Esophagus muscularis mucosa (tissue), 4 donors: ENCODE results near the gene CALHM2. TPM values are rescaled to one million over a fixed set of nuclear protein-coding genes. Genes with fewer than 3 reads are reported as not detected.
A peak's percentile ranks its signal among the peaks of the same experiment; 100 is the strongest.

Source experiments
- DNase-seq: peaks from one replicate; pipeline ENCODE4 v3.0.0-alpha.2; 2017; ENCODE audit errors: extremely low spot score
- H3K27ac ChIP-seq, 4 donors: fragments of 200-600 bp; sonication (generic); replicated peaks in 1 of 4; 1 replicate in 3 of 4; 2 replicates in 1 of 4; pipeline ENCODE4 v1.5.1; 2016 to 2019; ENCODE audit warnings: mild to moderate bottlenecking in 1 of 4
- H3K27me3 ChIP-seq, 4 donors: fragments of 200-600 bp; sonication (generic); one replicate each; pipeline versions ENCODE4 v1.5.1 to v1.6.0; 2016 to 2019
- H3K36me3 ChIP-seq, 4 donors: fragments of 200-600 bp; sonication (generic); one replicate each; pipeline ENCODE4 v1.5.1; 2016 to 2019
- H3K4me1 ChIP-seq, 4 donors: fragments of 200-600 bp; sonication (generic); one replicate each; pipeline ENCODE4 v1.5.1; 2016 to 2019
- H3K4me3 ChIP-seq, 4 donors: fragments of 200-600 bp; sonication (generic); 1 replicate in 2 of 4; 2 replicates in 2 of 4; pipeline ENCODE4 v1.5.1; 2016 to 2019; ENCODE audit warnings: mild to moderate bottlenecking in 4 of 4, moderate library complexity in 1 of 4
- H3K9me3 ChIP-seq, 4 donors: fragments of 200-600 bp; sonication (generic); 1 replicate in 3 of 4; 2 replicates in 1 of 4; pipeline ENCODE4 v1.5.1; 2016 to 2019
- EP300 ChIP-seq: sonication (generic); formaldehyde crosslinking; IDR thresholded peaks from one replicate; pipeline ENCODE4 v1.6.1; 2017; ENCODE audit warnings: antibody characterized with exemption
- POLR2A ChIP-seq: fragments of 450-650 bp; IDR thresholded peaks from one replicate; pipeline ENCODE4 v1.6.1; 2017; ENCODE audit warnings: antibody characterized with exemption, moderate library complexity, mild to moderate bottlenecking, low read depth
- POLR2AphosphoS5 ChIP-seq, 2 donors: sonication (generic); formaldehyde crosslinking; IDR thresholded peaks; one replicate each; pipeline ENCODE4 v1.6.1; 2017; ENCODE audit warnings: antibody characterized with exemption in 2 of 2
- WGBS: methylation state at CpG from one replicate; pipeline ENCODE4 v1.1.5; 2018; 5-methylcytosine and 5-hydroxymethylcytosine counted together
- intact Hi-C: fragments of 100-400 bp; cut with DNase I; formaldehyde crosslinking; loops from one replicate; pipeline ENCODE4 v1.15.1; 2023
- total RNA-seq, 4 donors: library from RNA; depleted of rRNA; stranded (reverse); fragments of >200 nt; gene quantifications; one replicate each; pipeline versions ENCODE4 v1.1.0 to v1.2.1, GENCODE V29; 2016
- TF ChIP-seq, protein P1 (sequence below), 3 experiments: fragments of 200-600 bp in 2 of 3; fragments of 450-650 bp in 1 of 3; sonication (generic) in 2 of 3; IDR thresholded peaks; one replicate each; pipeline ENCODE4 v1.5.1; 2017 to 2019; ENCODE audit warnings: antibody characterized with exemption in 3 of 3, mild to moderate bottlenecking in 2 of 3, moderate library complexity in 1 of 3

The CALHM2 gene
- total RNA-seq, 4 donors from 2014 or later, result 44.4 to 69.9 (median 62.8) TPM

DNA sequence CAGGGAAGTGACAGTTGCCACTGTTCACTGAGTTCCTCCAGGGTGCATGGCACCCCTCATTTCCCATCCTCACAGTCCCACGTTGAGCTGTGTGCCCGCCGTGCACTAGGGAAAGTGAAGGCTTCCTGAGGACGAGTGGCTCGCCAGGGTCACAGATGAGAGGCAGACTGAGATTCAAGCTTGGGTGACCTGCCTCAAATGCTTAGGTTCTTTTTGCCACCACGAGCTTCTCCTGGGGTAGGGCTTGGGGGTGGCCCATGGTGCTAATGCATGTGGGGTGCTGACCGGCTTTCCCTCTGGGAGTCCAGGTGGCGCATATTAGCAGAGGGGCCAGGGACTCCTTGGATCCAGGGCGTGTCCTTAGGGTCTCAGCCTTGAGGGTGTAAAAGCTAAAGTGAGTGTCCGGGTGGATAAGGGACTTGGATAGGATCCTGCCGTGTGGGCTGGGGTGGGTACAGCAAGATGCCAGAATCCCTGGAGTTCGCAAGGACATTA lies 1.9 kb downstream of the CALHM2 start:
- Histone ChIP-seq H3K9me3 (no peaks in the 10 kb centered on the region), H3K27me3 (no peaks in the 10 kb centered on the region), H3K36me3 (peaks cover 16 to 52% (median 49%) of the 10 kb centered on the region in 4 donors), H3K4me3 (peak overlapping the region; percentile 77 to 86 (median 80)), H3K4me1 (peaks cover 48 to 77% (median 75%) of the 10 kb centered on the region in 4 donors), H3K27ac (peak overlapping the region; percentile 86 to 91 (median 87))
- DNase-seq, result no peak
- no peak for TF ChIP-seq EP300
- TF ChIP-seq, protein P1, sequence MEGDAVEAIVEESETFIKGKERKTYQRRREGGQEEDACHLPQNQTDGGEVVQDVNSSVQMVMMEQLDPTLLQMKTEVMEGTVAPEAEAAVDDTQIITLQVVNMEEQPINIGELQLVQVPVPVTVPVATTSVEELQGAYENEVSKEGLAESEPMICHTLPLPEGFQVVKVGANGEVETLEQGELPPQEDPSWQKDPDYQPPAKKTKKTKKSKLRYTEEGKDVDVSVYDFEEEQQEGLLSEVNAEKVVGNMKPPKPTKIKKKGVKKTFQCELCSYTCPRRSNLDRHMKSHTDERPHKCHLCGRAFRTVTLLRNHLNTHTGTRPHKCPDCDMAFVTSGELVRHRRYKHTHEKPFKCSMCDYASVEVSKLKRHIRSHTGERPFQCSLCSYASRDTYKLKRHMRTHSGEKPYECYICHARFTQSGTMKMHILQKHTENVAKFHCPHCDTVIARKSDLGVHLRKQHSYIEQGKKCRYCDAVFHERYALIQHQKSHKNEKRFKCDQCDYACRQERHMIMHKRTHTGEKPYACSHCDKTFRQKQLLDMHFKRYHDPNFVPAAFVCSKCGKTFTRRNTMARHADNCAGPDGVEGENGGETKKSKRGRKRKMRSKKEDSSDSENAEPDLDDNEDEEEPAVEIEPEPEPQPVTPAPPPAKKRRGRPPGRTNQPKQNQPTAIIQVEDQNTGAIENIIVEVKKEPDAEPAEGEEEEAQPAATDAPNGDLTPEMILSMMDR (IDR thresholded peaks at IDR 0.05), result no peak
- no peak for TF ChIP-seq POLR2A
- TF ChIP-seq POLR2AphosphoS5 (IDR thresholded peaks at IDR 0.05), result no peak
- WGBS, result 79% methylated on average over 11 of the region's 12 CpGs
- intact Hi-C loops, result no loop called here

GRCh38 chr10:103449208-103450144 lies 2.7 kb downstream of the CALHM2 start:
- DNase-seq, result no peak
- Histone ChIP-seq H3K4me1 (peaks cover 56 to 85% (median 83%) of the 10 kb centered on the region in 4 donors), H3K36me3 (peaks cover 16 to 60% (median 57%) of the 10 kb centered on the region in 4 donors)

GRCh38 chr10:103448746-103449145 lies 3.4 kb downstream of the CALHM2 start:
- intact Hi-C loops, result no loop called here
- Histone ChIP-seq H3K27me3 (no peaks in the 10 kb centered on the region), H3K4me3 (peak overlapping the region; percentile 77 to 86 (median 80)), H3K36me3 (peaks cover 16 to 67% (median 64%) of the 10 kb centered on the region in 4 donors), H3K9me3 (no peaks in the 10 kb centered on the region), H3K4me1 (peaks cover 62 to 92% (median 90%) of the 10 kb centered on the region in 4 donors), H3K27ac (peak overlapping the region; percentile 86 to 91 (median 87))
- WGBS, result 26% methylated on average over 1 of the region's 1 CpG
- no peak for DNase-seq
- TF ChIP-seq POLR2A (peak; percentile 2), POLR2AphosphoS5 (IDR thresholded peaks at IDR 0.05) (peak; percentile 63 to 69)
- TF ChIP-seq, protein P1 (IDR thresholded peaks at IDR 0.05), result no peak

More at GRCh38 chr10:103449208-103450144, 2.7 kb downstream of the CALHM2 start:
- Histone ChIP-seq H3K9me3 (no peaks in the 10 kb centered on the region), H3K27ac (peak overlapping the region; percentile 86 to 91 (median 87)), H3K4me3 (peak overlapping the region; percentile 77 to 86 (median 80)), H3K27me3 (no peaks in the 10 kb centered on the region)
- TF ChIP-seq POLR2AphosphoS5 (IDR thresholded peaks at IDR 0.05) (no peak), POLR2A (no peak), EP300 (no peak)
- TF ChIP-seq, protein P1 (IDR thresholded peaks at IDR 0.05), result no peak
- 83% methylated on average over 15 of the region's 34 CpGs for WGBS
- intact Hi-C loops, result no loop called here

DNA sequence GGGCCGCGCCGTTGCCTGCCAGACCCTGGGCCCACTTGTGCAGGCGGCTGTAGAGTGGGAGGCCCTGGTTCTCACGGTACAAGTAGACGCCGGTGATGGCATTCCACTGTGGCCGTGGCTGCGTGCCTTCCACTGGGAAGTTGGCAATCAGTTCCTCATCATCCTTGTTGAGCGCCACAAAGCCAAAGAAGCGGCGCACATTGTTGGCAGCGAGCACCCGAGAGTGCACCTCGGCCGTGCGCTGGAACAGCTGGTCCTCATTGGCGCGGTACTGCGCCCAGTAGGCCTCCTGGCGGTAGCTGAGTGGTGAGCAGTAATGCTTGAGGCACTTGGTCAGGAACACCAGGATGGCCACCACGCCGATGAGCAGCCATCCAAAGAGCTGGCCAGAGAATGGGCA lies 5.0 kb downstream of the CALHM2 start:
- Histone ChIP-seq H3K4me1 (peaks cover 67 to 87% (median 86%) of the 10 kb centered on the region in 4 donors), H3K9me3 (no peaks in the 10 kb centered on the region), H3K27ac (peak overlapping the region; percentile 86 to 91 (median 87)), H3K36me3 (peaks cover 16 to 83% (median 80%) of the 10 kb centered on the region in 4 donors), H3K27me3 (no peaks in the 10 kb centered on the region), H3K4me3 (no peak overlapping the region)
- no peak for DNase-seq
- 95% methylated on average over 7 of the region's 23 CpGs for WGBS
- intact Hi-C loops, result no loop called here
- TF ChIP-seq POLR2AphosphoS5 (IDR thresholded peaks at IDR 0.05), result no peak
- TF ChIP-seq EP300, result no peak
- TF ChIP-seq, protein P1 (IDR thresholded peaks at IDR 0.05), result no peak
- no peak for TF ChIP-seq POLR2A
